GM12875 (cell line): ENCODE data around the gene BOC.
A peak's percentile ranks its signal among the peaks of the same experiment; 100 is the strongest.

Experiments
- H3K4me3 ChIP-seq: one replicate; pipeline ENCODE4 v1.5.1; 2011; ENCODE audit warnings: low read depth, low read length, control low read depth
- TF ChIP-seq, protein P1 (sequence below): IDR thresholded peaks from 2 replicates; pipeline ENCODE4 v1.5.1; 2011; ENCODE audit warnings: low read depth, mild to moderate bottlenecking, control low read depth, inconsistent platforms, low read length, moderate library complexity, borderline replicate concordance; ENCODE audit not compliant: insufficient read depth

The BOC gene

DNA sequence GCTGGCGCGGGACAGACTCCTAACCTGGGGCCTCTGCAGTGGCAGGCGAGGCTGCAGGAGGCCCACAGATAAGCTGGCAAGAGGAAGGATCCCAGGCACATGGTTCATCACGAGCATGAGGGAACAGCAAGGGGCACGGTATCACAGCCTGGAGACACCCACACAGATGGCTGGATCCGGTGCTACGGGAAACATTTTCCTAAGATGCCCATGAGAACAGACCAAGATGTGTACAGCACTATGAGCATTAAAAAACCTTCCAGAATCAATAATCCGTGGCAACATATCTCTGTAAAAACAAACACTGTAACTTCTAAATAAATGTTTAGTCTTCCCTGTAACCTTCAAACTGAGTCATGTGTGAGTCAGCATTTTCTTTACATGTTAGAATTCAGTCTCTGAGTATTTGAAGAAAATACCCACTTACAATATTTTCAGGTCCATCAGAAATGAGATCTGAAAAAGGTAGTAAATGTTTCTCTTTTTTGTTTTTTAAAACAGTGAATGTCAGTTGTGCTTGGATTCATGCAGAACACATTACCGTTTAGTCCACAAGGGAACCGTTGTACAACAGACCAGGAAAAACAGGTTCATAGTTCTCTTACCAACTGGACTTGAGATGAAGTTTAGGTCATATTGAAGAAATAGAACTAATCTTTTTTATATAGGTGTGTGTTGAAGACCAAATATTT, 75.9 kb downstream of the BOC start:
- TF ChIP-seq, protein P1, sequence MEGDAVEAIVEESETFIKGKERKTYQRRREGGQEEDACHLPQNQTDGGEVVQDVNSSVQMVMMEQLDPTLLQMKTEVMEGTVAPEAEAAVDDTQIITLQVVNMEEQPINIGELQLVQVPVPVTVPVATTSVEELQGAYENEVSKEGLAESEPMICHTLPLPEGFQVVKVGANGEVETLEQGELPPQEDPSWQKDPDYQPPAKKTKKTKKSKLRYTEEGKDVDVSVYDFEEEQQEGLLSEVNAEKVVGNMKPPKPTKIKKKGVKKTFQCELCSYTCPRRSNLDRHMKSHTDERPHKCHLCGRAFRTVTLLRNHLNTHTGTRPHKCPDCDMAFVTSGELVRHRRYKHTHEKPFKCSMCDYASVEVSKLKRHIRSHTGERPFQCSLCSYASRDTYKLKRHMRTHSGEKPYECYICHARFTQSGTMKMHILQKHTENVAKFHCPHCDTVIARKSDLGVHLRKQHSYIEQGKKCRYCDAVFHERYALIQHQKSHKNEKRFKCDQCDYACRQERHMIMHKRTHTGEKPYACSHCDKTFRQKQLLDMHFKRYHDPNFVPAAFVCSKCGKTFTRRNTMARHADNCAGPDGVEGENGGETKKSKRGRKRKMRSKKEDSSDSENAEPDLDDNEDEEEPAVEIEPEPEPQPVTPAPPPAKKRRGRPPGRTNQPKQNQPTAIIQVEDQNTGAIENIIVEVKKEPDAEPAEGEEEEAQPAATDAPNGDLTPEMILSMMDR: no peak
- no peak overlapping the region for H3K4me3 ChIP-seq

DNA sequence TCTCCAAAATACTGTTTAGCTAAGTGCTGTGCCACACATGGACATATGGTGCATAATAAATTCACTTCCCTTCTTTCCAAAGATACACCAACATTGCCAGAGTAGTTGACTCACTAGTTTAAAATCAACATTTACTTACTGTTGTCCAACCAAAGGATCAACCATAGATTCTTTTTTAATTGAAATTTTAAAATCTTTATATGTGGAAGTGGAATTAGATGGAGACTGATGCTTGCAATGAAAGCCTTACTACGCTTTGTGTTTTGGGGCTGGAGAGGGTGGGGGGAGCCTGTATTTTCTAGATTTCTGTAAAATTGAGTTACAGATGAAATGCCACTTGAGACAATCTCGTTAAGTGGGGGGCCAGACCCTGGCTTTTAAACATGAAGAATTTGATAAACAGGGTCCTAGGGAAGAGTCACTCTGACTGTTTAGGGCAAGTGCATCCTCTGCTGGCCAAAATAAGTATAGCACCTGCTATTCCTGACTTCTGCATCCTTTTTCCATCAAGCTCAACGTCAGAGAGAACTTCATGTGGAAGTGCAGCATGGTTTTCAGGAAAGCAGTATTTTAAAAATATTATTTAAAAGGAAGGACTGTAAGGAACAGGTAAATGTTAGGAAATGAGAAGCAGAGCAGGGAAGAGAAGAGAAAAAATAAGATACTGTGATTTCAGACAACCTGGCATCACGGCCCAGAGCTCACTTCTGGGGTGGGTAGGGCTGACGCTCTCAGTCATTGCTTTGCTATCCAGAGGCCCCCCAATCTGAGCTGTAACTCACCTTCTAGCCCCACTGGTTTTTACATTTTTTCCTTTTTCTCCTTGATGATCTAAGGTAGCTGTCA, 76.7 kb downstream of the BOC start:
- TF ChIP-seq, protein P1: peak; percentile 96
- no peak overlapping the region for H3K4me3 ChIP-seq

DNA sequence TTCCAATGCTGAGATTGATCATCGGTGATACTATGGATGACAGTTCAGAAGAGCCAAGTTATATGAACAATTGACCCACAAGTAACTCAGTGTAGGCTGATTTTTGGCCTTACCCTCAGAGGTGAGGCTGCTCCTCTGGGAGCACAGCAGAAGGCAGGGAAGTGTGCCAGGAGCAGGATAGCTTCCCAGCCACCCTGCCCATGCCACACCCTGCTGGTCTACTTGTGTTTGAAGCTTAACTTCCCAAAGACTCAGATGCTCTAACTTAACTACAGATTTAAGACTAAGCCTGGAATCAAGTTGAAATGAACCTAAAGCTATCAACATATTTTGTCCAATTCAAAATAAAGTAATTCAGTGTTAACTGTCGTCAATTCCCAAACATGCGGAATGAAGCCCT, 77.5 kb downstream of the BOC start:
- TF ChIP-seq, protein P1: no peak
- H3K4me3 ChIP-seq: no peak overlapping the region

DNA sequence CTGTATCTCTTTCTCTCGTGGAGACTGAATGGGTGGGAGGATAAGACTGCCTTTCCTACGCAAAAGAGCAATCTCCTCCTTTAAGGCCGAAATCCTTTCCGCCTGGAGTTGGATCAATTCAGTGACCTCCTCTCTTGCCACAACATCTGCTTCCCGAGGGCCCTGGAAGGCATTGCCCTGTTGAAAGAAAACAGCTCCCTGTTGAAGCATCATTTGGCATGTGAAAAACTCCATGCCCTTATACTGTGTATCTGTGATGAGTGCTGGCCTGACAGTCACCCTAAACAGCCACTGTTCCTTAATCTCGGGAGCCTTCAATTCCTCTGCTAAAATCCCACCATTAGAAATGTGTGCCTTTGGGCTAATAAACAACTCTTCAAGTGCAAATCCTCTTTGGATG, 80.2 kb downstream of the BOC start:
- no peak overlapping the region for H3K4me3 ChIP-seq
- TF ChIP-seq, protein P1: no peak

DNA sequence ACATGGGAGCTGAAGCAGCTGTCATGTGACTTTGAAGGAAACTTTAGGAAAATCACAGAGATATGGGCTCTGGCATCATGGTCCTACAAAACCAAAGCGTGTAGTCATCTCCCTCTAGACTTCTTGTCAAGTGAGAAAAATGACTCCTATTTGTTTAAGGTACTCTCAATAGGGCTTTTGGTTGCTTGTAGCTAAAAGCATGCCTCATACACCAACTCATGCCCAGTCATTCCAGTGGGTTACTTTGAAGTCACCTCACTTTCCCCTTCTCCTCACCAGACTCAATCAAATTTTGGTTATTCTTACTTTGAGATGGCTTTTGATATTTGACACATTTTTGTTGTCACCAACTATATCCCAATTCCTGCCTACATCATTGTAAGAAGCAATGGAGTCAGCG, 81.6 kb downstream of the BOC start:
- H3K4me3 ChIP-seq: no peak overlapping the region
- TF ChIP-seq, protein P1: no peak

DNA sequence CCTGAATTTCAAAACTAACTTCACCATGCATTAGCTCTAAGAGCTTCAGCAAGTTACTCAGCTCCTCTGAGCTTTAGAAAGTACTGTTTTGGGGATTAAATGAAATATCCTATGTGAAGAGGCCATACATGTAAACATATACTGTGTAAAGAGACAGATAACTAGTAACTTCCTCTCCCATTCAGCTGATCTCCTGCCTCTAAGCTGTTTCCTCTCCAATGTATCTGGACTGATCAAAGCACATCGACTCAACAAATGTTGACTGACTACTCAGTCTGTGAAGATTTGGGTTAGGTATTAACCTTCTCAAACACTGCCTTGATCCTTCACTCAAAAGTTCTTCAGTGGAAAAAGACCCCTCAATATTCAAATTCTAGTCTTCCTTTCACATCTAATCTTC, 82.0 kb downstream of the BOC start:
- H3K4me3 ChIP-seq: no peak overlapping the region
- TF ChIP-seq, protein P1: no peak

DNA sequence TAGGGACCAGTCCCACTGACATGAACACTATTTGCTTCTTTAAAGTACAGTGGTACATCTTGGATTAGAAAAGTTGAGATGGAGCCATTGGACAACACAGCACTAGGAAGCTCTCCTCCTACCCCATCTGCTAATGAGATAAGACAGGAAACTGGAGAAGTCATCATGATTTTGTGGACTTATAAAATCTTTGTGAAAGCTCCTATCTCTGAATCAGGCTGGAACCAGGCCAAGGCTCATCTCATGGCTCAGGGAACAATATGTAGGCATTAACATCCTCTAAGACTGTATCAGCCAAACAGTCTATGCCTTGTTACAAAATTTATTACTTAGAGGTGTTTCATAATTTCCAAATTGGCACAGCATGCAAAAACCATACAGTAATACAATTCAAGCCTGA, 84.1 kb downstream of the BOC start:
- H3K4me3 ChIP-seq: no peak overlapping the region
- TF ChIP-seq, protein P1: no peak
